ENCODE results near the gene MBP. TPM values are rescaled to one million over a fixed set of nuclear protein-coding genes. Genes with fewer than 3 reads are reported as not detected.

Gene MBP
- total and polyA plus RNA-seq, 10 of the 15 experiments (the other 5 are each of a cell fraction or from before 2014, with no cell fraction given) = 12.2 to 67.8 (median 42.1) TPM

GRCh38 chr18:77000527-77000926 is 132.1 kb downstream of the MBP start (continued):
- TF ChIP-seq, protein P1, sequence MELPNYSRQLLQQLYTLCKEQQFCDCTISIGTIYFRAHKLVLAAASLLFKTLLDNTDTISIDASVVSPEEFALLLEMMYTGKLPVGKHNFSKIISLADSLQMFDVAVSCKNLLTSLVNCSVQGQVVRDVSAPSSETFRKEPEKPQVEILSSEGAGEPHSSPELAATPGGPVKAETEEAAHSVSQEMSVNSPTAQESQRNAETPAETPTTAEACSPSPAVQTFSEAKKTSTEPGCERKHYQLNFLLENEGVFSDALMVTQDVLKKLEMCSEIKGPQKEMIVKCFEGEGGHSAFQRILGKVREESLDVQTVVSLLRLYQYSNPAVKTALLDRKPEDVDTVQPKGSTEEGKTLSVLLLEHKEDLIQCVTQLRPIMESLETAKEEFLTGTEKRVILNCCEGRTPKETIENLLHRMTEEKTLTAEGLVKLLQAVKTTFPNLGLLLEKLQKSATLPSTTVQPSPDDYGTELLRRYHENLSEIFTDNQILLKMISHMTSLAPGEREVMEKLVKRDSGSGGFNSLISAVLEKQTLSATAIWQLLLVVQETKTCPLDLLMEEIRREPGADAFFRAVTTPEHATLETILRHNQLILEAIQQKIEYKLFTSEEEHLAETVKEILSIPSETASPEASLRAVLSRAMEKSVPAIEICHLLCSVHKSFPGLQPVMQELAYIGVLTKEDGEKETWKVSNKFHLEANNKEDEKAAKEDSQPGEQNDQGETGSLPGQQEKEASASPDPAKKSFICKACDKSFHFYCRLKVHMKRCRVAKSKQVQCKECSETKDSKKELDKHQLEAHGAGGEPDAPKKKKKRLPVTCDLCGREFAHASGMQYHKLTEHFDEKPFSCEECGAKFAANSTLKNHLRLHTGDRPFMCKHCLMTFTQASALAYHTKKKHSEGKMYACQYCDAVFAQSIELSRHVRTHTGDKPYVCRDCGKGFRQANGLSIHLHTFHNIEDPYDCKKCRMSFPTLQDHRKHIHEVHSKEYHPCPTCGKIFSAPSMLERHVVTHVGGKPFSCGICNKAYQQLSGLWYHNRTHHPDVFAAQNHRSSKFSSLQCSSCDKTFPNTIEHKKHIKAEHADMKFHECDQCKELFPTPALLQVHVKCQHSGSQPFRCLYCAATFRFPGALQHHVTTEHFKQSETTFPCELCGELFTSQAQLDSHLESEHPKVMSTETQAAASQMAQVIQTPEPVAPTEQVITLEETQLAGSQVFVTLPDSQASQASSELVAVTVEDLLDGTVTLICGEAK (IDR thresholded peaks at IDR 0.05; ENCODE audit: borderline replicate concordance) = no peak
- TF ChIP-seq CBX5 (IDR thresholded peaks at IDR 0.05; ENCODE audit: low read depth) = 0 out of 2 replicates have a peak, but pooled peaks have one; percentile 52
- TF ChIP-seq SREBF1 (IDR thresholded peaks at IDR 0.05; ENCODE audit: low read length) = no peak
- TF ChIP-seq RAD51 (IDR thresholded peaks at IDR 0.05) = no peak
- TF ChIP-seq, protein P2, sequence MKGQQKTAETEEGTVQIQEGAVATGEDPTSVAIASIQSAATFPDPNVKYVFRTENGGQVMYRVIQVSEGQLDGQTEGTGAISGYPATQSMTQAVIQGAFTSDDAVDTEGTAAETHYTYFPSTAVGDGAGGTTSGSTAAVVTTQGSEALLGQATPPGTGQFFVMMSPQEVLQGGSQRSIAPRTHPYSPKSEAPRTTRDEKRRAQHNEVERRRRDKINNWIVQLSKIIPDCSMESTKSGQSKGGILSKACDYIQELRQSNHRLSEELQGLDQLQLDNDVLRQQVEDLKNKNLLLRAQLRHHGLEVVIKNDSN (IDR thresholded peaks at IDR 0.05; ENCODE audit: borderline replicate concordance, extremely low read length, insufficient read depth, low read depth, low read length) = no peak
- TF ChIP-seq TBL1XR1 (IDR thresholded peaks at IDR 0.05; ENCODE audit: low read depth, low read length) = no peak
- TF ChIP-seq ELK1 (IDR thresholded peaks at IDR 0.05; ENCODE audit: low read depth, low read length) = no peak
- no peak for TF ChIP-seq EZH2 (IDR thresholded peaks at IDR 0.05; ENCODE audit: borderline replicate concordance, control insufficient read depth, low read depth, low read length)
- TF ChIP-seq TAF1 (IDR thresholded peaks at IDR 0.05; ENCODE audit: borderline replicate concordance, low read depth, low read length) = no peak
- TF ChIP-seq NRF1 (conservative IDR thresholded peaks at IDR 0.05; ENCODE audit: low read depth, low read length) = no peak
- TF ChIP-seq MTA3 (IDR thresholded peaks at IDR 0.05; ENCODE audit: borderline replicate concordance, low read length) = no peak
- no peak for TF ChIP-seq SKIL (IDR thresholded peaks at IDR 0.05; ENCODE audit: low read depth, poor library complexity, severe bottlenecking)
- TF ChIP-seq WRNIP1 (IDR thresholded peaks at IDR 0.05; ENCODE audit: borderline replicate concordance, low read depth, low read length) = no peak
- TF ChIP-seq TCF3 (IDR thresholded peaks at IDR 0.05; ENCODE audit: borderline replicate concordance, insufficient read depth, low read depth, low read length) = no peak
- no peak for TF ChIP-seq POLR2AphosphoS5 (IDR thresholded peaks at IDR 0.05; ENCODE audit: low read length)
- TF ChIP-seq RAD21 (IDR thresholded peaks at IDR 0.05; ENCODE audit: insufficient read depth, low read depth, low read length) = peak; percentile 92
- no peak for TF ChIP-seq RELA (IDR thresholded peaks at IDR 0.05; ENCODE audit: borderline replicate concordance, partially characterized antibody)
- TF ChIP-seq HCFC1 (IDR thresholded peaks at IDR 0.05; ENCODE audit: low read length) = no peak

All from GM12878 (cell line).